GM12873 (cell line): ENCODE results near the gene SLC9A3.

ENCODE experiments used
- CTCF ChIP-seq: IDR thresholded peaks from 2 replicates; pipeline ENCODE4 v1.5.1; 2012; ENCODE audit warnings: low read depth, mild to moderate bottlenecking, moderate library complexity, low read length, control low read depth; ENCODE audit not compliant: insufficient read depth; ENCODE audit errors: missing control alignments

Gene SLC9A3

GRCh38 chr5:434443-435146 lies 89.7 kb downstream of the SLC9A3 start:
- TF ChIP-seq CTCF = no peak

GRCh38 chr5:433836-434235 lies 90.4 kb downstream of the SLC9A3 start:
- TF ChIP-seq CTCF = no peak

- no peak for TF ChIP-seq CTCF
Observed at GRCh38 chr5:432928-433791, 91.1 kb downstream of the SLC9A3 start.

- no peak for TF ChIP-seq CTCF
Observed at GRCh38 chr5:432201-432927, 91.9 kb downstream of the SLC9A3 start.

GRCh38 chr5:431711-432050 lies 92.6 kb downstream of the SLC9A3 start:
- TF ChIP-seq CTCF = no peak

- peak; percentile 79 for TF ChIP-seq CTCF
Observed at GRCh38 chr5:431001-431710, 93.1 kb downstream of the SLC9A3 start.
